Fibroblast of lung (primary cell): ENCODE measurements around the gene ATOH1. TPM values are rescaled to one million over a fixed set of nuclear protein-coding genes. Genes with fewer than 3 reads are reported as not detected.

Experiments
- DNase-seq, 2 donors: peaks; one replicate each; pipeline versions ENCODE4 v3.0.0 to v3.0.0-alpha.2; 2010; ENCODE audit warnings: low read depth in 2 of 2
- H2AFZ ChIP-seq: 2 replicates; pipeline ENCODE4 v1.5.1; 2012; ENCODE audit warnings: low read length, control low read depth, inconsistent platforms
- H3K27ac ChIP-seq: 2 replicates; pipeline ENCODE4 v1.5.1; 2011; ENCODE audit warnings: low read length, control low read depth; ENCODE audit not compliant: insufficient read depth
- H3K27me3 ChIP-seq: 2 replicates; pipeline ENCODE4 v1.5.1; 2011; ENCODE audit warnings: mild to moderate bottlenecking, low read length; ENCODE audit not compliant: control insufficient read depth, insufficient read depth
- H3K36me3 ChIP-seq: 2 replicates; pipeline ENCODE4 v1.5.1; 2011; ENCODE audit warnings: low read length; ENCODE audit not compliant: control insufficient read depth, insufficient read depth
- H3K4me1 ChIP-seq: 2 replicates; pipeline ENCODE4 v1.5.1; 2011; ENCODE audit warnings: low read length; ENCODE audit not compliant: control insufficient read depth, insufficient read depth; ENCODE audit errors: extremely low read depth
- H3K4me2 ChIP-seq: 2 replicates; pipeline ENCODE4 v1.5.1; 2011; ENCODE audit warnings: low read length, control low read depth; ENCODE audit not compliant: insufficient read depth; ENCODE audit errors: extremely low read depth
- H3K4me3 ChIP-seq, 4 experiments: fragments of 200-600 bp in 1 of 4; sonication (generic) in 1 of 4; replicated peaks in 1 of 4; 2 replicates each; pipeline ENCODE4 v1.5.1; 2011 to 2016; ENCODE audit warnings: low read length in 4 of 4, low read depth in 3 of 4, mild to moderate bottlenecking in 3 of 4, control low read depth in 2 of 4, inconsistent platforms in 1 of 4, mixed read lengths in 1 of 4; ENCODE audit not compliant: insufficient read depth in 1 of 4; ENCODE audit errors: control extremely low read depth in 1 of 4
- H3K79me2 ChIP-seq: 2 replicates; pipeline ENCODE4 v1.5.1; 2012; ENCODE audit warnings: mild to moderate bottlenecking, low read length, inconsistent platforms; ENCODE audit not compliant: control insufficient read depth, insufficient read depth
- H3K9ac ChIP-seq: 2 replicates; pipeline ENCODE4 v1.5.1; 2011; ENCODE audit warnings: mild to moderate bottlenecking, low read length, control low read depth; ENCODE audit not compliant: insufficient read depth
- H3K9me3 ChIP-seq: 2 replicates; pipeline ENCODE4 v1.5.1; 2012; ENCODE audit warnings: low read depth, low read length; ENCODE audit not compliant: control insufficient read depth, insufficient read depth
- H4K20me1 ChIP-seq: 2 replicates; pipeline ENCODE4 v1.5.1; 2011; ENCODE audit warnings: low read length; ENCODE audit not compliant: control insufficient read depth, insufficient read depth; ENCODE audit errors: extremely low read depth
- CTCF ChIP-seq, 2 donors: IDR thresholded peaks in 1 of 2; conservative IDR thresholded peaks in 1 of 2; 1 replicate in 1 of 2; 2 replicates in 1 of 2; pipeline ENCODE4 v1.5.1; 2011 to 2012; ENCODE audit warnings: low read length in 2 of 2, control low read depth in 1 of 2, inconsistent platforms in 1 of 2, low read depth in 1 of 2, mild to moderate bottlenecking in 1 of 2
- EZH2 ChIP-seq: IDR thresholded peaks from 2 replicates; pipeline ENCODE4 v1.5.1; 2012; ENCODE audit warnings: low read length, control low read depth, mild to moderate bottlenecking; ENCODE audit errors: missing control alignments
- polyA plus RNA-seq, 2 donors: library from polyadenylated mRNA; depleted of rRNA in 1 of 2; stranded (reverse) in 1 of 2; unstranded in 1 of 2; fragments of >200 nt; gene quantifications; 2 replicates each; pipeline ENCODE4 v1.2.1, GENCODE V29; 2011 to 2012; ENCODE audit warnings: missing spikeins in 1 of 2
- total RNA-seq: library from RNA; depleted of rRNA; stranded (reverse); fragments of >200 nt; gene quantifications from 2 replicates; pipeline ENCODE4 v1.2.1, GENCODE V29; 2014

Gene ATOH1
- total and polyA plus RNA-seq, 2 donors (not counting 1 experiment from before 2014, with no cell fraction given), result not detected

GRCh38 chr4:93839704-93840103 is 11.2 kb downstream of the ATOH1 start:
- Histone ChIP-seq H2AFZ (no peak overlapping the region), H3K9me3 (no peaks in the 10 kb centered on the region), H3K79me2 (no peaks in the 10 kb centered on the region), H3K4me3 (no peak overlapping the region), H3K9ac (no peak overlapping the region), H3K36me3 (no peaks in the 10 kb centered on the region), H3K27ac (no peak overlapping the region), H4K20me1 (no peaks in the 10 kb centered on the region), H3K27me3 (no peaks in the 10 kb centered on the region), H3K4me1 (no peaks in the 10 kb centered on the region), H3K4me2 (no peak overlapping the region)
- TF ChIP-seq CTCF (conservative IDR thresholded peaks at IDR 0.05 in 1 of 2, IDR thresholded peaks at IDR 0.05 in 1 of 2; ENCODE audit: low read depth in 1 of 2, low read length in 2 of 2) (no peak), EZH2 (no peak)
- DNase-seq, result no peak

- H3K4me1 ChIP-seq, result no peaks in the 10 kb centered on the region
- no peaks in the 10 kb centered on the region for H3K36me3 ChIP-seq
- H3K27ac ChIP-seq, result no peak overlapping the region
- no peaks in the 10 kb centered on the region for H3K27me3 ChIP-seq
- H3K4me3 ChIP-seq, result no peak overlapping the region
- no peak overlapping the region for H2AFZ ChIP-seq
- no peaks in the 10 kb centered on the region for H4K20me1 ChIP-seq
- DNase-seq, result no peak
- TF ChIP-seq CTCF (conservative IDR thresholded peaks at IDR 0.05 in 1 of 2, IDR thresholded peaks at IDR 0.05 in 1 of 2; ENCODE audit: low read depth in 1 of 2, low read length in 2 of 2) (no peak), EZH2 (no peak)
- no peak overlapping the region for H3K9ac ChIP-seq
- H3K4me2 ChIP-seq, result no peak overlapping the region
- no peaks in the 10 kb centered on the region for H3K79me2 ChIP-seq
- no peaks in the 10 kb centered on the region for H3K9me3 ChIP-seq
Observed at GRCh38 chr4:93841803-93842345, 13.3 kb downstream of the ATOH1 start.

- H3K9ac ChIP-seq, result no peak overlapping the region
- no peak overlapping the region for H3K4me3 ChIP-seq
- H3K27ac ChIP-seq, result no peak overlapping the region
- H3K36me3 ChIP-seq, result no peaks in the 10 kb centered on the region
- TF ChIP-seq CTCF (conservative IDR thresholded peaks at IDR 0.05 in 1 of 2, IDR thresholded peaks at IDR 0.05 in 1 of 2; ENCODE audit: low read depth in 1 of 2, low read length in 2 of 2) (no peak), EZH2 (no peak)
- H3K4me1 ChIP-seq, result no peaks in the 10 kb centered on the region
- DNase-seq, result no peak
- H4K20me1 ChIP-seq, result no peaks in the 10 kb centered on the region
- no peaks in the 10 kb centered on the region for H3K9me3 ChIP-seq
- H3K79me2 ChIP-seq, result no peaks in the 10 kb centered on the region
- H3K4me2 ChIP-seq, result no peak overlapping the region
- H2AFZ ChIP-seq, result no peak overlapping the region
- no peaks in the 10 kb centered on the region for H3K27me3 ChIP-seq
Observed at GRCh38 chr4:93842601-93843252, 14.2 kb downstream of the ATOH1 start.
